H54 (cell line): ENCODE results near the gene SLC35F3.
"Not testable (repeated sequence)": the region's sequence is repeated elsewhere in the genome, so short reads cannot be mapped to it uniquely, and the experiment has no call there.

Source experiments
- DNase-seq: peaks from one replicate; pipeline ENCODE4 v3.0.0; 2011; ENCODE audit warnings: low spot score, mixed read lengths; ENCODE audit not compliant: insufficient read length
- FAIRE-seq: peaks from 3 replicates; lab custom pipeline; 2011; peaks lifted over from hg19 to GRCh38; lab: Jason Lieb, UNC
- POLR2A ChIP-seq: IDR thresholded peaks from 2 replicates; pipeline ENCODE4 v1.6.1; 2011; ENCODE audit warnings: low read depth, mild to moderate bottlenecking, low read length

Gene SLC35F3

DNA sequence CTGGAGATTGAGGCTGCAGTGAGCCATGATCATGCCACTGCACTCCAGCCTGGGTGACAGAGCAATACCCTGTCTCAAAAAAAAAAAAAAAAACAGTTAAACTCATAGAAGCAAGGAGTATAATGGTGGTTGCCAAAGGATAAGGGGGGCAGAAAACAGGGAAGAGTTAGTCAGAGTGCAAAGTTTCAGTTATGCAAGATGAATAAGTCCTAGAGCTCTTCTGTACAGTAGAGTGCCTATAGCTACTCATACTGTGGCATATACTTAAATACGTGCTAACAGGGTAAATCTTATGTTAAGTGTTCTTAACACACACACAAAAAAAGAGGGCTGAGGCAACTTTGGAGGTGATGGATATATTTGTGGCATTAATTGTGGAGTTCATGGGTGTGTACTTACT, 393.2 kb downstream of the SLC35F3 start:
- TF ChIP-seq POLR2A = no peak
- FAIRE-seq (no peak), DNase-seq (no peak)

DNA sequence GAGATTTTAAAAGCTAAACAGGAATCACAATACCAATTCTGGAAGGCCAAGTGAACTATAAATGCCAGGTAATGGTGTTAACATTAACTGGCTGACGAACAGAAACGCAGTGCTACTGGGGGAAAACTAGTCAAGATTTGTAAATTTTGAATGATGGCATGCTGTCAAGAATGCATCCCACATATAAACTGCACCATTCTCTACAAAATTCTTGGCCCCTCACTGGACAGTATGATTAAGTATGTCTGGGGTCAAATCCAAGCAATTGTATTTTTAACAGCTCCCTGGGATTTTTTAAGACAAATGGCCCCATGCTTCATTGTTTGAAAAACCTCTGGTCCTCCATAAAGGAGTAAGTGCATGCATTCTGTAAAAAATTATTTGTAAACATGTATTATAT, 395.6 kb downstream of the SLC35F3 start:
- TF ChIP-seq POLR2A = no peak
- no peak for FAIRE-seq
- no peak for DNase-seq

DNA sequence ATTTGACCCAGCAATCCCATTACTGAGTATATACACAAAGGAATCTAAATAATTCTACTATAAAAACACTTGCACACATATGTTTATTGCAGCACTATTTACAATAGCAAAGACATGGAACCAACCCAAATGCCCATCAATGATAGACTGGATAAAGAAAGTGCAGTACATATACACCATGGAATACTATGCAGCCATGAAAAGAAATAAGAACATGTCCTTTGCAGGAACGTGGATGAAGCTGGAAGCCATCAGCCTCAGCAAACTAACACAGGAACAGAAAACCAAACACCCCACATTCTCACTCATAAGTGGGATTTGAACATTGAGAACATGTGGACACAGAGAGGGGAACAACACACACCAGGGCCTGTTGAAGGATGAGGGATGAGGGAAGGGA, 397.2 kb downstream of the SLC35F3 start:
- DNase-seq, FAIRE-seq: not testable (repeated sequence)

DNA sequence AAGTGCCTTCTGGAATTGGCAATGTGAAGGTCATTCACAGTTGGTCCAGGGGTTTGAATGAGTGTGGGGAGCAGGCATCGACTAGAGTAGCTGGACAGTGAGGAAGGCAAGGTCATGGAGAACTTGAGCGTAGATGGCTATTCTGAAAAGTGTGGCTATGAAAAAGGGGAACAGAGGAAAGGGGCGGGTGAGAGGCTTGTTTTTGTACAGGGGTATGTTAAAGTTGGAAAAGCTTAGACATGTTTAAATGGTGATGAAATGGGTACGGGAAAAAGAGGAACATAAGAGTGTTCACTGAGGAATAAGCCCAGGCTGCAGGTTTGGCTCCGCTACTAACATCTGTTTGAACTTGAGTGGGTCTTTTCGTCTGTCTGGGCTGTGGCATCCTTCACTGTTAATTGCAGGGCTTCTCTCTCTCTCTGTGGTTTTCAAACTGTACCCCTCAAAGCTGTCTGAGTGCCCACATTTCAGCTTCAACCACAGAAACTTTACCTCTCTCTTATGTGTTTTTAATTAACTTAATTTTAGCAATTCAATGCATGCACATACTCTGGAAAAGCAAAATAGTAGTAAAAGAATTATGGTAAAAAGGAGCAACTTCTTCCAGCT, 398.0 kb downstream of the SLC35F3 start:
- FAIRE-seq (no peak), DNase-seq (no peak)

GRCh38 chr1:234303231-234303630, 398.8 kb downstream of the SLC35F3 start:
- no peak for DNase-seq
- FAIRE-seq = no peak
- no peak for TF ChIP-seq POLR2A

More for the DNA sequence above, 398.0 kb downstream of the SLC35F3 start:
- no peak for TF ChIP-seq POLR2A

DNA sequence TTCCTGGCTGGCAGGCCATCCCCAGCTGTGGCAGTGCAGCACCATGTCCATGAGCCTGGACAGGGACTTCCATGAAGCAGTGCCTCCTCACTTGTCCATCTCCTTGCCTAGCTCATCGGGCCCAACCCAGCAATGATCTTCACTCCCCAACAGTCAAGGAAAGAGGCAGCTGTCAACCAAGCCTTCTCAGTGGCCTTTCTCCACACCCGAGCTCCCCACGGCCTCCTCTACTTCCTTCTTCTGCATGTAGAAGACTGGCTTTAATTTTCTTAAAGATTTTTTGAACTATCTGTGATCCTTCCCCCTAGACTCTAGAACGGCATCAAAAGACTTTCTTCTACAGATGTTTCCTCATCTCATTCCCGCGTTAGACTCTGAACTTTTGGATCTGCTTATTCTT, 403.2 kb downstream of the SLC35F3 start:
- DNase-seq (no peak), FAIRE-seq (no peak)
- TF ChIP-seq POLR2A = no peak

DNA sequence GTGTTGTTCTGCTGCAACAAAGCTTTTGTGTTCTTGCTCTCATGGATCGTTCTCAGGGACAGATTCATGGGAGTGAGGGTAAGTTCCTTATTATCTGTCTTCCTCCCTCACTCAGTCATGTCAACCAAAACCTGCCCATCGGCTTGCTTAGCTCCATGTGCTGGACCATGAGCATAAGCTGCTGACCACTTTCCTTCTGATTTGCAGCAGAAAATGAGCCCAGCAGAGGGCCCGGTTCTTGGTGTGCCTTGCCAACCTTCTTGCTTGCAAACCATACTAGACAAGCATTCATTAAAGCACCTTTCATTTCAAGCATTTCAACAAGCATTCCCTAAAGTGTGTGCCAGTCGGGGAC, 404.7 kb downstream of the SLC35F3 start:
- FAIRE-seq = no peak
- no peak for DNase-seq
- no peak for TF ChIP-seq POLR2A

- no peak for TF ChIP-seq POLR2A
- FAIRE-seq (no peak), DNase-seq (peak; percentile 56)
Measured at GRCh38 chr1:234309598-234310459, 405.4 kb downstream of the SLC35F3 start.

DNA sequence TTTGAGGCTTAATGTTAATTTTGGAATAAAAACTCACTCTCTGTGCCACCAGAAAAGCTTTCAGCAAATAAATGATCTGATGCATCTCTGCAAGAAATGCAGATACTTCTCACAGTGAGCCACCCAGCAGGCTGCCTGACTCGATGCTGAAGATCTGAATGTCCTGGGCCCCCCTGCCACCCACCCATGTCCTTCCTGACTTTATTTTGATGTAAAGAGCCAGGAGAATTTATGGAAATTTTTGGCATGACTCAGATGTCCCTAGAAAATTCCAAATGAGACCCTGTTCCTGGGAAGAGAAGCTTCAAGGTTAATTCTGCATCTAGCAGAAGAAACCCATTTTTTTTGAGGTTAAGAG, 406.0 kb downstream of the SLC35F3 start:
- no peak for TF ChIP-seq POLR2A
- FAIRE-seq = no peak
- no peak for DNase-seq

GRCh38 chr1:234311414-234311813, 406.9 kb downstream of the SLC35F3 start:
- FAIRE-seq = no peak
- no peak for TF ChIP-seq POLR2A

GRCh38 chr1:234313171-234313570, 408.7 kb downstream of the SLC35F3 start:
- no peak for FAIRE-seq
- no peak for TF ChIP-seq POLR2A
- no peak for DNase-seq

More at GRCh38 chr1:234311414-234311813, 406.9 kb downstream of the SLC35F3 start:
- DNase-seq = no peak

DNA sequence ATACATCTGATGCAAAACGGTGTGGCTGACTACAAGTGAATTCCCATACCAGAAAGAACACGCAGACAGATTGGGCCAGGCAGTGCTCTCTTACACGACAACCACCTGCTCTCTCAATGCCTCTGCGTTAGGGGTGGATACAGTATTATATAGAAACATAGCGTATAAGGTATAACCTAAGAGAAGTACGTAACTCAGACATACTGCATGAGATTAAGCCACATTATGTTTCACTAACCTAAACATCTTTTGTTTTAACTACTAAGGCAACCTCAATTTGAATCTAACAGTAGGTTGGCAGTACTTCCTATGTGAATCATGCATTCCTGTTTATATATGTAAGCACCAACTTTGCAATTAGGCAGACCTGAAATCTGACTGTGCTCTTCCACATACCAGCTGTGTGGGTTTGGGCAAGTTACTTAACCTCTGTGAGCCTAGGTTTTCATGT, 410.6 kb downstream of the SLC35F3 start:
- no peak for TF ChIP-seq POLR2A
- DNase-seq (peak; percentile 58), FAIRE-seq (no peak)

DNA sequence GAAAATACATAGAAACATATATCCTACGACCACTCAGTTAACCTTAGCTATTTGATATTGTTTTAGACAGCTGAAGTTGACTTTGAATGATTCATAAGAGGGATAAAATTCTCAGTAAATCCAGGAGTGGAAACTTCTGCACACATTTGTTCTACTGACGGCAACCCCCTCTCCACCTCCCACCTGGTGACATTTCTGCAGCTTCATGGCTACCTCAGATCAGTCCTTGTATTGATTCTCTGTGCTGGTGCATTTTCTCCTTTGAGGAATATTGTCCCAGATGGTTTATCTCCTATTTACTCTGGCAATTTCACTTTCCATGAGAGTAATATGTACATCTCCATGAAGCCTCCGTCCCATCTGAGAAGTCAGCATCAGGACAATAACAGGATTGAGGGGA, 411.1 kb downstream of the SLC35F3 start:
- DNase-seq (no peak), FAIRE-seq (no peak)
- no peak for TF ChIP-seq POLR2A

- DNase-seq (no peak), FAIRE-seq (no peak)
- no peak for TF ChIP-seq POLR2A
Measured at GRCh38 chr1:234316486-234316885, 412.0 kb downstream of the SLC35F3 start.

GRCh38 chr1:234316937-234317336, 412.5 kb downstream of the SLC35F3 start:
- no peak for TF ChIP-seq POLR2A
- DNase-seq = no peak
- no peak for FAIRE-seq
